ENCODE data around the gene AMH.

The AMH gene

GRCh38 chr19:2232286-2233151 is 16.6 kb upstream of the AMH start:
- H4K91ac ChIP-seq (ENCODE audit: low read depth, low read length, poor library complexity), result no peak overlapping the region

GRCh38 chr19:2233601-2234280 is 15.4 kb upstream of the AMH start:
- no peak overlapping the region for H3K4me2 ChIP-seq (ENCODE audit: insufficient read depth, low read length, poor library complexity, severe bottlenecking)
- WGBS, 2 donors (ENCODE audit: extremely low coverage in 2 of 2, insufficient read length in 2 of 2, insufficient replicate concordance in 1 of 2), result no CpG with 5 or more reads among the region's 25 CpGs

More at GRCh38 chr19:2232286-2233151, 16.6 kb upstream of the AMH start:
- no peak overlapping the region for H4K8ac ChIP-seq (ENCODE audit: low read depth, low read length)
- H3K4me2 ChIP-seq (ENCODE audit: insufficient read depth, low read length, poor library complexity, severe bottlenecking), result no peak overlapping the region
- H3K4me1 ChIP-seq (ENCODE audit: control insufficient read depth in 2 of 2, insufficient read depth in 1 of 2, low read depth in 1 of 2, low read length in 2 of 2), result peaks cover 1 to 5% of the 10 kb centered on the region in 2 donors
- no peak overlapping the region for H2AK5ac ChIP-seq (ENCODE audit: low read depth, low read length)
- peaks cover 40 to 68% of the 10 kb centered on the region in 2 donors for H3K36me3 ChIP-seq (replicated peaks in 1 of 2; ENCODE audit: control insufficient read depth in 2 of 2, insufficient read depth in 2 of 2, low read length in 2 of 2)
- no peak overlapping the region for H3K9ac ChIP-seq (ENCODE audit: low read depth, low read length, poor library complexity)
- no peak overlapping the region for H2BK15ac ChIP-seq (ENCODE audit: low read length)
- H3K4me3 ChIP-seq (ENCODE audit: low read length in 2 of 2), result no peak overlapping the region
- DNase-seq (ENCODE audit: low spot score), result no peak
- H3K9me3 ChIP-seq (replicated peaks in 1 of 2; ENCODE audit: control insufficient read depth in 2 of 2, insufficient read depth in 1 of 2, low read depth in 1 of 2, low read length in 2 of 2), result no peaks in the 10 kb centered on the region
- H2BK12ac ChIP-seq (ENCODE audit: low read length), result no peak overlapping the region
- WGBS, 2 donors (ENCODE audit: extremely low coverage in 2 of 2, insufficient read length in 2 of 2, insufficient replicate concordance in 1 of 2), result no CpG with 5 or more reads among the region's 30 CpGs
- no peak overlapping the region for H3K4ac ChIP-seq (ENCODE audit: low read length)
- H3K18ac ChIP-seq (ENCODE audit: low read length), result no peak overlapping the region
- no peak overlapping the region for H2AFZ ChIP-seq (ENCODE audit: low read length)
- no peak overlapping the region for H2BK120ac ChIP-seq (ENCODE audit: low read depth, low read length)
- H3K14ac ChIP-seq (ENCODE audit: low read length), result no peak overlapping the region
- H3K79me1 ChIP-seq (ENCODE audit: low read depth, low read length), result peaks cover 18% of the 10 kb centered on the region
- H2BK5ac ChIP-seq (ENCODE audit: low read length), result no peak overlapping the region
- H3K27me3 ChIP-seq (ENCODE audit: control insufficient read depth in 3 of 3, insufficient read depth in 3 of 3, low read depth in 1 of 3, low read length in 3 of 3), result no peaks in the 10 kb centered on the region
- peak overlapping the region; percentile 89 for H3K23ac ChIP-seq (ENCODE audit: low read depth, low read length, poor library complexity)
- H3K27ac ChIP-seq (replicated peaks; ENCODE audit: low read length), result no peak overlapping the region

GRCh38 chr19:2234996-2235380 is 14.1 kb upstream of the AMH start:
- Histone ChIP-seq H4K8ac (ENCODE audit: low read depth, low read length) (no peak overlapping the region), H3K9me3 (replicated peaks in 1 of 2; ENCODE audit: control insufficient read depth in 2 of 2, insufficient read depth in 1 of 2, low read depth in 1 of 2, low read length in 2 of 2) (no peaks in the 10 kb centered on the region), H3K9ac (ENCODE audit: low read depth, low read length, poor library complexity) (no peak overlapping the region), H3K23ac (ENCODE audit: low read depth, low read length, poor library complexity) (no peak overlapping the region), H3K4me1 (ENCODE audit: control insufficient read depth in 2 of 2, insufficient read depth in 1 of 2, low read depth in 1 of 2, low read length in 2 of 2) (peaks cover 13 to 17% of the 10 kb centered on the region in 2 donors), H3K4me2 (ENCODE audit: insufficient read depth, low read length, poor library complexity, severe bottlenecking) (peak overlapping the region; percentile 86), H2AK5ac (ENCODE audit: low read depth, low read length) (peak overlapping the region; percentile 94), H3K4me3 (ENCODE audit: low read length in 2 of 2) (peak overlapping the region; percentile 60 to 95), H2AFZ (ENCODE audit: low read length) (no peak overlapping the region), H3K27ac (replicated peaks; ENCODE audit: low read length) (no peak overlapping the region), H3K14ac (ENCODE audit: low read length) (no peak overlapping the region), H3K18ac (ENCODE audit: low read length) (no peak overlapping the region), H2BK15ac (ENCODE audit: low read length) (no peak overlapping the region), H3K4ac (ENCODE audit: low read length) (no peak overlapping the region), H3K27me3 (ENCODE audit: control insufficient read depth in 3 of 3, insufficient read depth in 3 of 3, low read depth in 1 of 3, low read length in 3 of 3) (no peaks in the 10 kb centered on the region), H3K79me1 (ENCODE audit: low read depth, low read length) (peaks cover 22% of the 10 kb centered on the region), H2BK120ac (ENCODE audit: low read depth, low read length) (no peak overlapping the region), H4K91ac (ENCODE audit: low read depth, low read length, poor library complexity) (no peak overlapping the region), H3K36me3 (replicated peaks in 1 of 2; ENCODE audit: control insufficient read depth in 2 of 2, insufficient read depth in 2 of 2, low read length in 2 of 2) (peaks cover 26 to 61% of the 10 kb centered on the region in 2 donors), H2BK12ac (ENCODE audit: low read length) (no peak overlapping the region), H2BK5ac (ENCODE audit: low read length) (no peak overlapping the region)
- no CpG with 5 or more reads among the region's 6 CpGs for WGBS, 2 donors (ENCODE audit: extremely low coverage in 2 of 2, insufficient read length in 2 of 2, insufficient replicate concordance in 1 of 2)
- no peak for DNase-seq (ENCODE audit: low spot score)

More at GRCh38 chr19:2233601-2234280, 15.4 kb upstream of the AMH start:
- DNase-seq (ENCODE audit: low spot score), result no peak
- no peak overlapping the region for H3K18ac ChIP-seq (ENCODE audit: low read length)
- no peak overlapping the region for H2AFZ ChIP-seq (ENCODE audit: low read length)
- H3K27ac ChIP-seq (replicated peaks; ENCODE audit: low read length), result no peak overlapping the region
- no peak overlapping the region for H2AK5ac ChIP-seq (ENCODE audit: low read depth, low read length)
- H3K9me3 ChIP-seq (replicated peaks in 1 of 2; ENCODE audit: control insufficient read depth in 2 of 2, insufficient read depth in 1 of 2, low read depth in 1 of 2, low read length in 2 of 2), result no peaks in the 10 kb centered on the region
- H3K4me1 ChIP-seq (ENCODE audit: control insufficient read depth in 2 of 2, insufficient read depth in 1 of 2, low read depth in 1 of 2, low read length in 2 of 2), result peaks cover 13% of the 10 kb centered on the region in 2 donors
- H3K9ac ChIP-seq (ENCODE audit: low read depth, low read length, poor library complexity), result peak overlapping the region; percentile 15
- peak overlapping the region; percentile 80 for H3K23ac ChIP-seq (ENCODE audit: low read depth, low read length, poor library complexity)
- H4K91ac ChIP-seq (ENCODE audit: low read depth, low read length, poor library complexity), result no peak overlapping the region
- H3K79me1 ChIP-seq (ENCODE audit: low read depth, low read length), result peaks cover 22% of the 10 kb centered on the region
- H3K36me3 ChIP-seq (replicated peaks in 1 of 2; ENCODE audit: control insufficient read depth in 2 of 2, insufficient read depth in 2 of 2, low read length in 2 of 2), result peaks cover 34 to 71% of the 10 kb centered on the region in 2 donors
- H3K14ac ChIP-seq (ENCODE audit: low read length), result peak overlapping the region; percentile 47
- H2BK5ac ChIP-seq (ENCODE audit: low read length), result peak overlapping the region; percentile 44
- H3K27me3 ChIP-seq (ENCODE audit: control insufficient read depth in 3 of 3, insufficient read depth in 3 of 3, low read depth in 1 of 3, low read length in 3 of 3), result no peaks in the 10 kb centered on the region
- no peak overlapping the region for H2BK120ac ChIP-seq (ENCODE audit: low read depth, low read length)
- H2BK15ac ChIP-seq (ENCODE audit: low read length), result no peak overlapping the region
- no peak overlapping the region for H2BK12ac ChIP-seq (ENCODE audit: low read length)
- no peak overlapping the region for H3K4ac ChIP-seq (ENCODE audit: low read length)
- peak overlapping the region in 1 of 2 donors; percentile 17 for H3K4me3 ChIP-seq (ENCODE audit: low read length in 2 of 2)
- H4K8ac ChIP-seq (ENCODE audit: low read depth, low read length), result no peak overlapping the region
